Activated gamma-delta T cell (primary cell): Measurements from ENCODE around the gene STK39.
"Not testable (repeated sequence)": the region's sequence is repeated elsewhere in the genome, so short reads cannot be mapped to it uniquely, and the experiment has no call there.

ENCODE experiments used
- DNase-seq: peaks from one replicate; lab custom pipeline; 2025; lab: John Stamatoyannopoulos, UW
- total RNA-seq, 2 donors: gene quantifications; one replicate each; lab custom pipeline; 2026; lab: John Stamatoyannopoulos, UW

Gene STK39
- 37.8 to 56.0 reads per million in 2 donors for total RNA-seq

GRCh38 chr2:168247341-168248261, at the start of gene STK39:
STK39 (minus strand) TSS chr2:168247595; CDS start chr2:168247435, 160 bp downstream.
- peak; percentile 73 for DNase-seq

DNA sequence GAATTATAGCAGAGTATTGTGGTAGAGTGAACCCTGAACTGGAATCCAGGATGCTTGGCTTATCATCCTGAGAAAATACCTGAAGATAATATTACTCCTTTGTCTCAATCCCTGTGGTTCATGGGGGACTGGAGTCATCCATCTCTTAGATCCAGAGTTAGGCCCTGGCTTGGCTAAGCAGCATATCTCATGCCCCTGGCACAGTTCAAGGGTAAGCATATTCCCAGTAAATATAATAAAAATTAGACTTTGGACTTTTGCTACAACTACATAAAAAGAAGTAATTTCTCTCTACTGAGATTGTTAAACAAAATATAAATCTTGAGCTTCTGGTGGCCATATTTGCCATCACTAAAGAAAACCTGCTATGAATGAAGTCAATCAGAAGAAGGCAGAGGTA, 47.7 kb upstream of the STK39 start:
- DNase-seq = no peak

GRCh38 chr2:168294409-168294808, 47.0 kb upstream of the STK39 start:
- DNase-seq = no peak

GRCh38 chr2:168293766-168294165, 46.4 kb upstream of the STK39 start:
- no peak for DNase-seq

- DNase-seq = no peak
These were observed 43.0 kb upstream of the STK39 start for GRCh38 chr2:168290391-168290790.

DNA sequence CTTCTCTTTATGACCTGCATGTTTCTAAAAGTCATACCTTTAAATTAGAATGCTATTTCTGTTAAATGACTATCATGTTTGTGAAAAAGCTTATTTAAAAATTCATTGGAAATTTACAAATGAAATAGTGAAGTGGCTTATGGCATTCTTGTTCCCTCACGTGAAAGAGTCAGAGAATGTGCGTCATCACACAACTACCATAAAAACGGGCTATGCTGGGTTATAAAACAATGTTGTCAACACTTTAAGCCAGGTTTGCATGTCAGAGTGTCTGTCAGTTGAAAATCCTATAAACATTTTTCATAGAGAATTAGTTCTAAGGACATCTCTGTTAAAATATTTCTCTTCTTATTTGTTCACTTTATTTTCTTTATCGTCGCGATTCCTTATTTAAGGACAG, 42.5 kb upstream of the STK39 start:
- no peak for DNase-seq

GRCh38 chr2:168286535-168286934, 39.1 kb upstream of the STK39 start:
- DNase-seq = no peak

- no peak for DNase-seq
These were observed 31.1 kb upstream of the STK39 start for GRCh38 chr2:168278424-168278888.

GRCh38 chr2:168277276-168277675, 29.9 kb upstream of the STK39 start:
- DNase-seq = no peak

DNA sequence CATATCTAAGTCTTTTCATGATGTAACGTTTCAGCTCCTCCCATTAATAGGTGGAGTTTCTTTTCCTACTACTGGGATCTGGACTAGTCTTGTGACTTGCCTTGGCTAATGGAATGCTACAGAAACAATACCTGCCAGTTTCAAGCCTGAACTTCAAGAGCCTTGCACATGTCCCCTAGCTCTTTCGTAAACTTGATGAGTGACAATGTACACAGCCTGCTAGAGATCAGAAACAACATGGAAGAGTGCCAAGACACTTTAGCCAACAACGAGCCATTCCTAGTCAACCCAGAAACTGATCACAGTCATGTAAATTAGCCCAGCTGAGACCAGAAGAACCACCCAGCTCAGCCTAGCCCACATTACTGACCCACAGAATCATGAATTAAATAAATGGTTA, 24.8 kb upstream of the STK39 start:
- no peak for DNase-seq

DNA sequence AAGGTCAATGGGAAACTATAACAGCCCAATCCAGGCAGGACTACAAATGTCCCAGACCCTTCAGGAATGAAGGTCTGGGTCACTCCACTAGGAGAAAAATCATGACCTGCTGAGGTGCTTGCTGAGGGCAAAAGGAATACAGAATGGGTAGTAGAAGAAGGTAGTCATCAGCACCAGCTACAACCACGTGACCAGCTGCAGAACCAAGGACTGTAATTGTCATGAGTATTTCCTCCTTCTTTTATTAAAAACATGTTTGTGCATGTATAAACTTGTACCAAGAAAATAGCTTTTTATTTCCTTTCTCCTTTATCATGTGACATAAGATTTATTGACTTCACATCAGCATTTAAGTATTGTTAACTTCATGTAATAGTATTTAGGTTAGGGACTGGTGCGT, 15.5 kb upstream of the STK39 start:
- DNase-seq = not testable (repeated sequence)

DNA sequence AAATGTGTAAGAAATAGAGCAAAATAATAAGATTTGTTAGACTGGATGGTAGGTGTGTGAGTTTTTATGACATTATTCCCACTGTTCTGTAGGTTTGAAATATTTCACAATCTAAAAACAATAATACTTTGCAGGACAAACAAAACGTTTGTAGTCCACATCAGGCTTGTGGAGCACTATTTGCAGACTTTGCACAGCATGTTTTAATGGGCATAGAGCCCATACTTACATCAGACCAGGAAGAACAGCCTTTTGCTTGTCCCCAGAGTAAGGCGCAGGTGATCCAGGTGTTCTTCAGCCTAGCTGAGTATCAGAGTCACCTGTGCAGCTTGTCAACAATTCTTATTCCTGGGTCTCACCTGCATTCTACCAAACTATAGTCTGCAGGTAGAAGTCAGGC, 9.1 kb upstream of the STK39 start:
- DNase-seq = no peak

GRCh38 chr2:168255866-168256265, 8.5 kb upstream of the STK39 start:
- no peak for DNase-seq

- no peak for DNase-seq
These were observed 7.7 kb upstream of the STK39 start for GRCh38 chr2:168255103-168255502.

GRCh38 chr2:168254158-168254935, 7.0 kb upstream of the STK39 start:
- no peak for DNase-seq

DNA sequence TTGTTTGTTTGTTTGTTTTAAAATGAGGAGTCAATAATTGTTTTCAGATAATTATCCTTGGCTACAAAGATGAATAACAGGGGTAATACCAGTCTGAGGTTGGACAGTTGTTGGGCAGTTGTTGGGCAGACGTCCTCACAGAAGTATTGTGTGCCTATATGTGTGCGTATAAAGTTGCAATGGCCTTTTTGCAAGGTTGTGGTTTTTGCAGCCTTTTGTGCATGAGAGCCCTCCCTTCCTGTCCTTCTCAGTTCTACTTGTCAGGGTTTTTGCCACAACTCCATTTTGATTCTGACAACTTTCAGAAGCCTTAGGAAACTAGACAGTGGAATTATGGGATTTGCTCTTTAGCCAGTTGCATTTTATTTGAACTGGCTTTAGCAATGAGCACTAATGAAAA, 6.0 kb upstream of the STK39 start:
- no peak for DNase-seq

DNA sequence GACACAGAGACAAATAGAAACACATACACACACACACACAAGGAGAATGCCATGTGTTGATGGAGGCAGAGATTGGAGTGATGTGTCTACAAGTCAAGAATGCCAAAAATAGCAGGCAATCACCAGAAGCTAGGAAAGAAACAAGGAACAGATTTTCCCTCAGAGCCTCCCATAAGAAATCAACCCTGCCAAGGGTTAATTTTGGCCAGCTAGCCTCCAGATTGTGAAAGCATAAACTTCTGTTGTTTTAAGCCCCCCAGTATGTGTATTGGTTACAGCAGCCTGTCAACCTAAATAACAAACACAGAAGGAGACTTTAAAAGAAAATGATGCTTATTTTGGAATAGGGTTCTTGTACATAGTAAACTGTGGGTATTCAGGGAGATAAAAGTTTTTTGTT, 5.6 kb upstream of the STK39 start:
- no peak for DNase-seq

DNA sequence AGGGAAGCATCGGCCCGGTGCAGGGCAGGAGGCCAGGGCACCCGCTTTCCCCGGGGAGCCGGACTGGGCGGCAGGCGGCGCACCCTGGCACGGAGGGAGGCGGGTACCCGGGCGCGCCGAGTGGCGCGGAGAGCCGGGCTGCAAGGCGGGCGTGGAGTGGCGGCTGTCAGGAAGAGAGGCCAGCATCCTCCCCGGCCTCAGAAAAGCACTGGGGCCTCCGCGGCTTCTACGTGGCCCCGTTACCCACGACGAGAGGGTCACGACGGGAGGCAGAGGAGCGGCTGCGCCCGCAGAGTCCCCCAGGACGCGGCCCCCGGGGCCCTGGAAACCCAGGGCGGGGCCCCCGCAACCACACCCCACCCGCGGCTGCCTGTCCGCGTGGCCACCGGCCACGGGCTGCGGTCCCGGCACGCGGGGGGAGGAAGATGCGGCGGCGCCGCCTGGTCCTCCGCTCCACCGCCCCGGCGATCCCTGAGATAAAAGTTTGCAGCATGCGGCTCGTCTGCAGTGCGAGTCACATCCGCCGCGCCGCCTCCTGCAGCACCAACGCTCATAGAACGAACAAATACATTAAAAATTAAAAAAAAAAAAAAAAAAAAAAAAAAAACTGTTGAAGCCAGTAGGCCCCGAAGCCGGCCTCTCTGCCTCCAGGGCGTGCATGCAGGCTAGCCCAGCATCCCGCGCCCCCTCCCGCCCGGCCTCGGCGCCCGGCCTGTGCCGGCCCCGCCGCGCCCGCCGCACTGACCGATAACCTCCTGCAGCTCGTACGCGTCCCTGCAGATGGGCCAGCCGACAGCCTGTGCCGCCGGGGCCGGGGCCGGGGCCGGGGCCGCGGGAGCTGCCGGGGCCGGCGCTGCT, 683 bp downstream of the STK39 start:
- peak; percentile 81 for DNase-seq

DNA sequence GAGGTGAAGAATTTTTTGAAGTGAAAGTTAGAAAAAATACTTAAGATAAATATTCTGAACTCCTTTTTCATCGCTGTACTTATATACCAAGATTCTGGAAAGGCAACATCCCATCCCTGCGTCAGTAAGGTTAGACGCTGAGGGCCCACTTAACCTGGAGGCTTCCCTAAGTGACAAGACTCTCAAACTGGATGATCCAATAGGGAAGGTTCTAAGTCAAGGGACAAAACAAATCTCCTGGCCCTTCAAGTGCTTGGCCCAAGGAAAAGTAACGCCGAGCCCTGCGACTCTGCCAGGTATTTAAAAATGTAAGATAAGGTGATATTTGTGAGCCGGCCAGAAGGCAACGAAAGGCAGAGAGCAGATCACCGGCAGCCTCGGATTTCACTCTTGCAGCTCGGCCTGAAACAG, 1.3 kb downstream of the STK39 start:
- no peak for DNase-seq

GRCh38 chr2:168245074-168245825, 2.1 kb downstream of the STK39 start:
- DNase-seq = no peak

DNA sequence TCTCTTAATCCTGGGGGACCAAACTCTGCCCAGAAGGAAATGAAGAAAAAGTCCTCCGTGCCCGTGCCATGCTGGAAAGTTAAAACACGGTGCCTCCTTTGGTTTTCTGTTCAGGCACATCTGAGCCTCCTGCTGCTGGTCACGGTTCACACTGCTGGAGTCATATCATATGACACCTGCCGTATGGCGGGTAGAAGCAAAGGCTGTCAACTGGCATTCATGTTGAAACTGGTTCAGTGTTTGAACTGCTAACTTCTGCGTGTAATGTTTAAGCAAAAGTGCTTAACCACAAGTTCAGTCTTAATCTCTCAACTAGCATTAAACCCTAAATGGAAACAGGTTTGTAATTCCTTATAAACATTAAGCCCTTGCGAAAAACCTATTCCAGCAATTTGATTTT, 3.1 kb downstream of the STK39 start:
- DNase-seq = no peak
